SK-N-SH (cell line): ENCODE results near the gene TBKBP1. TPM values are rescaled to one million over a fixed set of nuclear protein-coding genes. Genes with fewer than 3 reads are reported as not detected.

Experiments used
- CTCF ChIA-PET: fragments of 300-600, 350-600 bp; formaldehyde crosslinking; extraction: SDS; loops from one replicate; lab custom pipeline; 2021; lab: Yijun Ruan, JAX
- POLR2A ChIA-PET: fragments of 350-600 bp; sonication (Branson Sonifier 250); formaldehyde crosslinking; extraction: SDS; loops from one replicate; lab custom pipeline; 2020; ENCODE audit warnings: antibody characterized with exemption, inconsistent platforms; lab: Yijun Ruan, JAX
- DNase-seq: peaks from one replicate; pipeline ENCODE4 v3.0.0; 2012
- H2AFZ ChIP-seq: fragments of 200-600 bp; sonication (generic); 2 replicates; pipeline ENCODE4 v1.8.1; 2016; ENCODE audit warnings: antibody characterized with exemption, mild to moderate bottlenecking, low read depth
- H3F3A ChIP-seq: fragments of 200-600 bp; sonication (generic); replicated peaks from 2 replicates; pipeline ENCODE3; 2016; ENCODE audit warnings: antibody characterized with exemption, mild to moderate bottlenecking; ENCODE audit not compliant: insufficient read depth
- H3K27ac ChIP-seq, 2 experiments: fragments of 200-500 bp in 1 of 2; fragments of 200-600 bp in 1 of 2; sonication (Bioruptor generic) in 1 of 2; sonication (generic), shearing (Covaris generic) in 1 of 2; 2 replicates each; pipeline versions ENCODE4 v1.5.1 to v1.6.1; 2014 to 2016; ENCODE audit warnings: low read depth in 2 of 2, inconsistent platforms in 1 of 2, low read length in 1 of 2, mild to moderate bottlenecking in 1 of 2, mixed read lengths in 1 of 2
- H3K27me3 ChIP-seq: fragments of 200-600 bp; sonication (generic), shearing (Covaris generic); 2 replicates; pipeline ENCODE4 v1.6.1; 2016; ENCODE audit warnings: mixed run types; ENCODE audit not compliant: insufficient read depth
- H3K36me3 ChIP-seq, 2 experiments: fragments of 200-500 bp in 1 of 2; fragments of 200-600 bp in 1 of 2; sonication (Bioruptor generic) in 1 of 2; sonication (generic) in 1 of 2; replicated peaks in 1 of 2; 2 replicates each; pipeline versions ENCODE3 to v1.5.1; 2014 to 2016; ENCODE audit warnings: low read length in 1 of 2, mild to moderate bottlenecking in 1 of 2; ENCODE audit not compliant: insufficient read depth in 2 of 2, control insufficient read depth in 1 of 2
- H3K4me1 ChIP-seq, 2 experiments: fragments of 200-500 bp in 1 of 2; fragments of 200-600 bp in 1 of 2; sonication (Bioruptor generic) in 1 of 2; sonication (generic), shearing (Covaris generic) in 1 of 2; 2 replicates each; pipeline versions ENCODE4 v1.5.1 to v1.6.1; 2014 to 2016; ENCODE audit warnings: low read depth in 1 of 2, low read length in 1 of 2, mixed run types in 1 of 2; ENCODE audit not compliant: insufficient read depth in 2 of 2, control insufficient read depth in 1 of 2
- H3K4me2 ChIP-seq: fragments of 200-600 bp; sonication (generic), shearing (Covaris generic); 2 replicates; pipeline ENCODE4 v1.6.1; 2017; ENCODE audit warnings: mixed run types
- H3K4me3 ChIP-seq, 2 experiments: fragments of 200-500 bp in 1 of 2; fragments of 200-600 bp in 1 of 2; sonication (Bioruptor generic) in 1 of 2; sonication (generic), shearing (Covaris generic) in 1 of 2; 2 replicates each; pipeline versions ENCODE4 v1.5.1 to v1.8.1; 2014 to 2016; ENCODE audit warnings: low read depth in 2 of 2, inconsistent platforms in 1 of 2, low read length in 1 of 2, mild to moderate bottlenecking in 1 of 2, mixed read lengths in 1 of 2, moderate library complexity in 1 of 2
- H3K79me2 ChIP-seq: fragments of 200-600 bp; sonication (generic); 2 replicates; pipeline ENCODE4 v1.8.1; 2017; ENCODE audit warnings: mild to moderate bottlenecking; ENCODE audit not compliant: insufficient read depth
- H3K9ac ChIP-seq: fragments of 200-600 bp; sonication (generic); 2 replicates; pipeline ENCODE4 v1.6.1; 2017; ENCODE audit warnings: mixed run types
- H3K9me2 ChIP-seq: fragments of 200-600 bp; sonication (generic); 2 replicates; pipeline ENCODE4 v1.6.1; 2017; ENCODE audit warnings: mixed run types
- H3K9me3 ChIP-seq: fragments of 200-600 bp; sonication (generic); 2 replicates; pipeline ENCODE4 v1.6.1; 2017; ENCODE audit warnings: mixed run types, mild to moderate bottlenecking, moderate library complexity
- H4K20me1 ChIP-seq: fragments of 200-600 bp; sonication (generic); 2 replicates; pipeline ENCODE4 v1.6.1; 2017; ENCODE audit warnings: mild to moderate bottlenecking, mixed run types; ENCODE audit not compliant: insufficient read depth
- CHD2 ChIP-seq: fragments of 150-350 bp; IDR thresholded peaks from 2 replicates; pipeline ENCODE4 v1.6.1; 2018; ENCODE audit warnings: low read length; ENCODE audit not compliant: partially characterized antibody
- CTCF ChIP-seq: fragments of 200-600 bp; sonication (generic); IDR thresholded peaks from 2 replicates; pipeline ENCODE4 v1.6.1; 2017; ENCODE audit warnings: antibody characterized with exemption, mild to moderate bottlenecking, moderate library complexity
- EZH2phosphoT487 ChIP-seq: fragments of 200-600 bp; sonication (generic); IDR thresholded peaks from 2 replicates; pipeline ENCODE4 v1.6.1; 2017; ENCODE audit warnings: low read depth, mixed run types, mild to moderate bottlenecking, antibody characterized with exemption, moderate library complexity, borderline replicate concordance
- FOSL2 ChIP-seq: IDR thresholded peaks from 2 replicates; pipeline ENCODE4 v1.4.0; 2012; ENCODE audit warnings: low read depth, mild to moderate bottlenecking, moderate library complexity, borderline replicate concordance
- FOXM1 ChIP-seq: IDR thresholded peaks from 2 replicates; pipeline ENCODE4 v1.4.0; 2012; ENCODE audit warnings: low read depth, mild to moderate bottlenecking
- MEF2A ChIP-seq: IDR thresholded peaks from 2 replicates; pipeline ENCODE4 v1.4.0; 2012; ENCODE audit warnings: low read depth, borderline replicate concordance
- MXI1 ChIP-seq: IDR thresholded peaks from 2 replicates; pipeline ENCODE4 v1.6.1; 2012; ENCODE audit warnings: mild to moderate bottlenecking, low read depth, low read length, improper control_type of control experiment
- NFIC ChIP-seq: IDR thresholded peaks from 2 replicates; pipeline ENCODE4 v1.4.0; 2012; ENCODE audit warnings: borderline replicate concordance
- POLR2AphosphoS5 ChIP-seq: IDR thresholded peaks from 2 replicates; pipeline ENCODE4 v1.6.1; 2012; ENCODE audit warnings: low read depth, low read length
- RAD21 ChIP-seq: IDR thresholded peaks from 2 replicates; pipeline ENCODE4 v1.6.1; 2012; ENCODE audit warnings: mild to moderate bottlenecking, low read length
- REST ChIP-seq: IDR thresholded peaks from 2 replicates; pipeline ENCODE4 v1.6.1; 2012; ENCODE audit warnings: mild to moderate bottlenecking, low read depth, low read length, moderate library complexity
- SIN3A ChIP-seq: IDR thresholded peaks from 2 replicates; pipeline ENCODE4 v1.6.1; 2012; ENCODE audit warnings: low read depth, mild to moderate bottlenecking, low read length, moderate library complexity, borderline replicate concordance
- SMC3 ChIP-seq: IDR thresholded peaks from 2 replicates; pipeline ENCODE4 v1.6.1; 2012; ENCODE audit warnings: low read depth, low read length, improper control_type of control experiment
- TEAD4 ChIP-seq: IDR thresholded peaks from 2 replicates; pipeline ENCODE4 v1.4.0; 2012; ENCODE audit warnings: mild to moderate bottlenecking, borderline replicate concordance; ENCODE audit not compliant: insufficient read depth
- ZBTB33 ChIP-seq: IDR thresholded peaks from 2 replicates; pipeline ENCODE4 v1.4.0; 2012; ENCODE audit warnings: low read depth, borderline replicate concordance
- WGBS: methylation state at CpG from one replicate; pipeline ENCODE4 v1.1.6; 2017; ENCODE audit warnings: low lambda C conversion rate; 5-methylcytosine and 5-hydroxymethylcytosine counted together
- polyA plus RNA-seq, 3 experiments: library from polyadenylated mRNA; depleted of rRNA; stranded (reverse); fragments of >200 nt; gene quantifications; 2 replicates each; pipeline ENCODE4 v1.2.3, GENCODE V29; 2012
- TF ChIP-seq, protein P1 (sequence below): IDR thresholded peaks from 2 replicates; pipeline ENCODE4 v1.4.0; 2012; ENCODE audit warnings: low read depth, borderline replicate concordance

The TBKBP1 gene
- polyA plus RNA-seq, 1 of the 3 experiments (the other 2 are of a cell fraction): 14.4 TPM

- no peaks in the 10 kb centered on the region for H3K9me2 ChIP-seq
- no peaks in the 10 kb centered on the region for H3K9me3 ChIP-seq
- H3K4me2 ChIP-seq: no peak overlapping the region
- H3K4me3 ChIP-seq: no peak overlapping the region; a peak in 1 of 4 replicates
- H3K36me3 ChIP-seq: no peaks in the 10 kb centered on the region
- H3K27ac ChIP-seq: no peak overlapping the region
- DNase-seq: peak; percentile 95
- peaks cover 86% of the 10 kb centered on the region for H3K27me3 ChIP-seq
- H3K4me1 ChIP-seq: peaks cover 0 to 6% of the 10 kb centered on the region in 2 experiments; a peak in 1 of 4 replicates
- no peak for TF ChIP-seq REST
- TF ChIP-seq SMC3: peak; percentile 78
- peak; percentile 88 for TF ChIP-seq RAD21
- TF ChIP-seq SIN3A: no peak
- no peak for TF ChIP-seq TEAD4
- TF ChIP-seq ZBTB33: no peak
- TF ChIP-seq POLR2AphosphoS5: no peak
- TF ChIP-seq MXI1: no peak
- no peak for TF ChIP-seq FOSL2
- TF ChIP-seq CHD2: no peak
- no peak for TF ChIP-seq FOXM1
- no peak for TF ChIP-seq EZH2phosphoT487
- 0 out of 2 replicates have a peak, but pooled peaks have one; percentile 19 for TF ChIP-seq NFIC
- TF ChIP-seq CTCF: peak; percentile 61
- no peak for TF ChIP-seq MEF2A
- TF ChIP-seq, protein P1, sequence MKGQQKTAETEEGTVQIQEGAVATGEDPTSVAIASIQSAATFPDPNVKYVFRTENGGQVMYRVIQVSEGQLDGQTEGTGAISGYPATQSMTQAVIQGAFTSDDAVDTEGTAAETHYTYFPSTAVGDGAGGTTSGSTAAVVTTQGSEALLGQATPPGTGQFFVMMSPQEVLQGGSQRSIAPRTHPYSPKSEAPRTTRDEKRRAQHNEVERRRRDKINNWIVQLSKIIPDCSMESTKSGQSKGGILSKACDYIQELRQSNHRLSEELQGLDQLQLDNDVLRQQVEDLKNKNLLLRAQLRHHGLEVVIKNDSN: no peak
- H3F3A ChIP-seq: no peaks in the 10 kb centered on the region
- 43% methylated on average over 26 of the region's 26 CpGs for WGBS
- CTCF ChIA-PET: interaction anchor here (0.6 to 13.6 kb wide), 44 partner anchors 10 to 205 kb away, joined by 3 to 211 read pairs (median 4); partner anchors contain the start of genes TBKBP1 and TBX21
- H2AFZ ChIP-seq: no peak overlapping the region
- no peaks in the 10 kb centered on the region for H3K79me2 ChIP-seq
- H3K9ac ChIP-seq: no peak overlapping the region
- H4K20me1 ChIP-seq: no peaks in the 10 kb centered on the region
- POLR2A ChIA-PET: interaction anchor here (0.6 to 0.9 kb wide), 3 partner anchors 10 to 83 kb away, joined by 3 read pairs; partner anchors contain the start of gene TBX21
These were observed 48.6 kb downstream of the TBKBP1 start for GRCh38 chr17:47742319-47743181.
